GM21360 (cell line): Measurements from ENCODE around the gene RPL7A.
"Not testable (repeated sequence)": the region's sequence is repeated elsewhere in the genome, so short reads cannot be mapped to it uniquely, and the experiment has no call there.

Experiments used
- ATAC-seq: cut with Tn5 transposase; IDR thresholded peaks from one replicate; pipeline ENCODE4 v1.9.1; 2021; ENCODE audit warnings: mild to moderate bottlenecking, moderate library complexity; ENCODE audit not compliant: unreplicated experiment

RPL7A gene

GRCh38 chr9:133347985-133348717 is at the start of gene RPL7A, which contains the start of gene MED22:
RPL7A (plus strand) TSS chr9:133348218; CDS start chr9:133348244, 26 bp downstream.
MED22 (minus strand) TSS chr9:133348131; CDS start chr9:133346662, 1,469 bp downstream.
- ATAC-seq, result peak; percentile 64

GRCh38 chr9:133299996-133300395 is 48.0 kb upstream of the RPL7A start:
- ATAC-seq, result not testable (repeated sequence)

- no peak for ATAC-seq
These were observed 46.5 kb upstream of the RPL7A start for GRCh38 chr9:133301253-133302230.

- no peak for ATAC-seq
These were observed 44.5 kb upstream of the RPL7A start for GRCh38 chr9:133303266-133304157.

- ATAC-seq, result no peak
These were observed 43.9 kb upstream of the RPL7A start for GRCh38 chr9:133304158-133304470.

GRCh38 chr9:133304477-133305377 is 43.3 kb upstream of the RPL7A start:
- ATAC-seq, result no peak

- ATAC-seq, result no peak
These were observed 42.3 kb upstream of the RPL7A start for GRCh38 chr9:133305731-133306130.

- ATAC-seq, result no peak
These were observed 41.5 kb upstream of the RPL7A start for GRCh38 chr9:133306242-133307204.

GRCh38 chr9:133307301-133307700 is 40.7 kb upstream of the RPL7A start:
- no peak for ATAC-seq

- no peak for ATAC-seq
These were observed 38.4 kb upstream of the RPL7A start for GRCh38 chr9:133309608-133310007.

GRCh38 chr9:133315997-133316396 is 32.0 kb upstream of the RPL7A start:
- ATAC-seq, result no peak

GRCh38 chr9:133317551-133317950 is 30.5 kb upstream of the RPL7A start:
- ATAC-seq, result not testable (repeated sequence)

- no peak for ATAC-seq
These were observed 27.6 kb upstream of the RPL7A start for GRCh38 chr9:133320421-133320881.

GRCh38 chr9:133321411-133321935 is 26.5 kb upstream of the RPL7A start:
- ATAC-seq, result no peak

- no peak for ATAC-seq
These were observed 25.3 kb upstream of the RPL7A start for GRCh38 chr9:133322701-133323100.

- no peak for ATAC-seq
These were observed 24.8 kb upstream of the RPL7A start for GRCh38 chr9:133323211-133323610.

GRCh38 chr9:133323991-133324703 is 23.9 kb upstream of the RPL7A start:
- ATAC-seq, result no peak

- ATAC-seq, result not testable (repeated sequence)
These were observed 21.0 kb upstream of the RPL7A start for GRCh38 chr9:133327021-133327420.
